ENCODE measurements around the gene TMEM63C.

TMEM63C gene

GRCh38 chr14:77281852-77282410 is 100.3 kb downstream of the TMEM63C start:
- no peak for DNase-seq

GRCh38 chr14:77284066-77284465 is 102.5 kb downstream of the TMEM63C start:
- DNase-seq: no peak

- no peak for DNase-seq
Observed at GRCh38 chr14:77284466-77284865, 102.9 kb downstream of the TMEM63C start.

- DNase-seq: no peak
Observed at GRCh38 chr14:77286576-77286975, 105.0 kb downstream of the TMEM63C start.

- DNase-seq: no peak
Observed at GRCh38 chr14:77290705-77291104, 109.1 kb downstream of the TMEM63C start.

GRCh38 chr14:77296155-77296554 is 114.6 kb downstream of the TMEM63C start:
- no peak for DNase-seq

GRCh38 chr14:77296906-77297305 is 115.3 kb downstream of the TMEM63C start:
- no peak for DNase-seq

GRCh38 chr14:77299771-77300170 is 118.2 kb downstream of the TMEM63C start:
- no peak for DNase-seq

GRCh38 chr14:77301103-77301502 is 119.5 kb downstream of the TMEM63C start:
- peak; percentile 60 for DNase-seq

- DNase-seq: peak; percentile 30
Observed at GRCh38 chr14:77302926-77303325, 121.3 kb downstream of the TMEM63C start.

GRCh38 chr14:77303417-77304156 is 122.0 kb downstream of the TMEM63C start:
- no peak for DNase-seq

- DNase-seq: no peak
Observed at GRCh38 chr14:77305696-77306095, 124.1 kb downstream of the TMEM63C start.

GRCh38 chr14:77306416-77306815 is 124.8 kb downstream of the TMEM63C start:
- DNase-seq: no peak

GRCh38 chr14:77306851-77307496 is 125.4 kb downstream of the TMEM63C start:
- no peak for DNase-seq

All from CD4-positive, alpha-beta T cell treated with Interleukin-6 for 4 hours (primary cell).